ENCODE results near the gene NDC80. TPM values are rescaled to one million over a fixed set of nuclear protein-coding genes. Genes with fewer than 3 reads are reported as not detected.

The NDC80 gene
- polyA plus RNA-seq, 1 donor (not counting 4 experiments of a cell fraction or from before 2014, with no cell fraction given) = 11.5 TPM

DNA sequence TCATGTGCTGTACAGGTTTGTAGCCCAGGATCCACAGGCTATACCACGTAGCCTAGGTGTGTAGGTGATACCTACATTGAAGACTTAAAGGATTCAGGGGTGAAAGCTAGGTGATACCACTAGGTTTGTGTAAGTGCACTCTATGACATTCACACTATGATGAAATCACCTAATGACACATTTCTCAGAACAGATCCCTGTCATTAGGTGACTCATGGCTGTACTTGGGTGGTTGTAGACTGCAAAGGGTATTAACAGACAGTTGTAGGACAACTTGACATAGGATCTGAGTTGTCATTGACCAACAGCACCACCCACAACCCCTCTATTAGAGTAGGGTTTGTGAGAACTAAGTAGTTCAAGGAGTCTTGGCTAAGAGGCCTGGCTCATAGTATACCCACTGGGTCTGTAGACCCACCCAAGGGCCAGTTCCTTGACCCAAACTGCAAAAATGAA is 56.5 kb downstream of the NDC80 start:
- Histone ChIP-seq H3K9me1 (ENCODE audit: control insufficient read depth, extremely low read depth, insufficient read depth, low read length) (no peaks in the 10 kb centered on the region), H3K9ac (ENCODE audit: control insufficient read depth, extremely low read depth, insufficient read depth, low read length) (no peak overlapping the region), H3K4me3 (ENCODE audit: control insufficient read depth in 2 of 3, extremely low read depth in 1 of 3, insufficient read depth in 2 of 3, low read depth in 1 of 3, low read length in 3 of 3) (no peak overlapping the region), H3K9me3 (ENCODE audit: control insufficient read depth, low read depth, low read length) (no peaks in the 10 kb centered on the region), H3K27ac (ENCODE audit: control insufficient read depth, insufficient read depth, low read length) (no peak overlapping the region), H3K36me3 (ENCODE audit: control insufficient read depth in 2 of 2, extremely low read depth in 1 of 2, insufficient read depth in 2 of 2, low read length in 2 of 2) (no peaks in the 10 kb centered on the region), H3K27me3 (ENCODE audit: control insufficient read depth, extremely low read depth, insufficient read depth, low read length) (no peaks in the 10 kb centered on the region), H3K79me2 (ENCODE audit: control insufficient read depth, insufficient read depth, low read length) (no peaks in the 10 kb centered on the region), H3K4me2 (ENCODE audit: control insufficient read depth, extremely low read depth, insufficient read depth, low read depth, low read length) (no peak overlapping the region), H4K20me1 (ENCODE audit: control insufficient read depth, extremely low read depth, insufficient read depth, low read length) (no peaks in the 10 kb centered on the region), H2AFZ (ENCODE audit: control insufficient read depth, low read length) (no peak overlapping the region), H3K4me1 (ENCODE audit: control insufficient read depth, extremely low read depth, insufficient read depth, low read length) (peaks cover 2% of the 10 kb centered on the region)
- no peak for TF ChIP-seq EZH2 (IDR thresholded peaks at IDR 0.05; ENCODE audit: low read length)
- TF ChIP-seq, protein P1, sequence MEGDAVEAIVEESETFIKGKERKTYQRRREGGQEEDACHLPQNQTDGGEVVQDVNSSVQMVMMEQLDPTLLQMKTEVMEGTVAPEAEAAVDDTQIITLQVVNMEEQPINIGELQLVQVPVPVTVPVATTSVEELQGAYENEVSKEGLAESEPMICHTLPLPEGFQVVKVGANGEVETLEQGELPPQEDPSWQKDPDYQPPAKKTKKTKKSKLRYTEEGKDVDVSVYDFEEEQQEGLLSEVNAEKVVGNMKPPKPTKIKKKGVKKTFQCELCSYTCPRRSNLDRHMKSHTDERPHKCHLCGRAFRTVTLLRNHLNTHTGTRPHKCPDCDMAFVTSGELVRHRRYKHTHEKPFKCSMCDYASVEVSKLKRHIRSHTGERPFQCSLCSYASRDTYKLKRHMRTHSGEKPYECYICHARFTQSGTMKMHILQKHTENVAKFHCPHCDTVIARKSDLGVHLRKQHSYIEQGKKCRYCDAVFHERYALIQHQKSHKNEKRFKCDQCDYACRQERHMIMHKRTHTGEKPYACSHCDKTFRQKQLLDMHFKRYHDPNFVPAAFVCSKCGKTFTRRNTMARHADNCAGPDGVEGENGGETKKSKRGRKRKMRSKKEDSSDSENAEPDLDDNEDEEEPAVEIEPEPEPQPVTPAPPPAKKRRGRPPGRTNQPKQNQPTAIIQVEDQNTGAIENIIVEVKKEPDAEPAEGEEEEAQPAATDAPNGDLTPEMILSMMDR (optimal IDR thresholded peaks at IDR 0.05 in 1 of 3, IDR thresholded peaks at IDR 0.05 in 1 of 3, conservative IDR thresholded peaks at IDR 0.05 in 1 of 3; ENCODE audit: extremely low read depth in 1 of 3, insufficient read depth in 2 of 3, low read length in 3 of 3) = no peak
- DNase-seq (ENCODE audit: low read depth, low spot score) (no peak), FAIRE-seq (no peak)
- dilution Hi-C loops (cut with MboI; ENCODE audit: extremely low pct_ligation_motif_present, low sequenced_read_pairs) = no loop called here

DNA sequence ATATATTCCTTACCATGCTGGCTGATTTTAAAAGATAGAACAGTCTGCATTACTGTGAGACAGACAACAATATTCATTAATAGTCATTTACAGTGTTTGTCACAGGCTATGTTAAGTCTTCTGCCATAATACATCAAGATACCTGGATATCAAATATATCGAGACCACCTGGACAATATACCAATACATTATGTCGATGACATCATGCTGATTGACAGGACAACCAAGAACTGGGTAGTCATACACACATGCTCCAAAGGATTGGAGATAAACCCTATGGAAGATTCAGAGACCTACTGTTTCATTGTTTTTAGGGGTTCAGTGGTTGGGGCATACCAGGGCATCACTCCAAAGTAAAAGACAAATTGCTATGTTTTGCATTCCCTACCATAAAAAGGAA is 57.6 kb downstream of the NDC80 start:
- Histone ChIP-seq H3K9me1 (ENCODE audit: control insufficient read depth, extremely low read depth, insufficient read depth, low read length) (no peaks in the 10 kb centered on the region), H3K4me3 (ENCODE audit: control insufficient read depth in 2 of 3, extremely low read depth in 1 of 3, insufficient read depth in 2 of 3, low read depth in 1 of 3, low read length in 3 of 3) (no peak overlapping the region), H3K4me2 (ENCODE audit: control insufficient read depth, extremely low read depth, insufficient read depth, low read depth, low read length) (no peak overlapping the region), H3K9me3 (ENCODE audit: control insufficient read depth, low read depth, low read length) (no peaks in the 10 kb centered on the region), H4K20me1 (ENCODE audit: control insufficient read depth, extremely low read depth, insufficient read depth, low read length) (no peaks in the 10 kb centered on the region), H3K27ac (ENCODE audit: control insufficient read depth, insufficient read depth, low read length) (no peak overlapping the region), H3K79me2 (ENCODE audit: control insufficient read depth, insufficient read depth, low read length) (no peaks in the 10 kb centered on the region), H3K4me1 (ENCODE audit: control insufficient read depth, extremely low read depth, insufficient read depth, low read length) (peaks cover 2% of the 10 kb centered on the region), H3K27me3 (ENCODE audit: control insufficient read depth, extremely low read depth, insufficient read depth, low read length) (no peaks in the 10 kb centered on the region), H3K36me3 (ENCODE audit: control insufficient read depth in 2 of 2, extremely low read depth in 1 of 2, insufficient read depth in 2 of 2, low read length in 2 of 2) (no peaks in the 10 kb centered on the region), H3K9ac (ENCODE audit: control insufficient read depth, extremely low read depth, insufficient read depth, low read length) (no peak overlapping the region), H2AFZ (ENCODE audit: control insufficient read depth, low read length) (no peak overlapping the region)
- dilution Hi-C loops (cut with MboI; ENCODE audit: extremely low pct_ligation_motif_present, low sequenced_read_pairs) = no loop called here
- FAIRE-seq (no peak), DNase-seq (ENCODE audit: low read depth, low spot score) (no peak)
- TF ChIP-seq EZH2 (IDR thresholded peaks at IDR 0.05; ENCODE audit: low read length) = no peak
- TF ChIP-seq, protein P1 (optimal IDR thresholded peaks at IDR 0.05 in 1 of 3, IDR thresholded peaks at IDR 0.05 in 1 of 3, conservative IDR thresholded peaks at IDR 0.05 in 1 of 3; ENCODE audit: extremely low read depth in 1 of 3, insufficient read depth in 2 of 3, low read length in 3 of 3) = no peak

Data from keratinocyte (primary cell).